ENCODE data around the gene ERAL1. TPM values are rescaled to one million over a fixed set of nuclear protein-coding genes. Genes with fewer than 3 reads are reported as not detected.

ERAL1 gene
- total and polyA plus RNA-seq, 2 of the 8 experiments (the other 6 are each of a cell fraction or from before 2014, with no cell fraction given) = 67.8 to 122 TPM

DNA sequence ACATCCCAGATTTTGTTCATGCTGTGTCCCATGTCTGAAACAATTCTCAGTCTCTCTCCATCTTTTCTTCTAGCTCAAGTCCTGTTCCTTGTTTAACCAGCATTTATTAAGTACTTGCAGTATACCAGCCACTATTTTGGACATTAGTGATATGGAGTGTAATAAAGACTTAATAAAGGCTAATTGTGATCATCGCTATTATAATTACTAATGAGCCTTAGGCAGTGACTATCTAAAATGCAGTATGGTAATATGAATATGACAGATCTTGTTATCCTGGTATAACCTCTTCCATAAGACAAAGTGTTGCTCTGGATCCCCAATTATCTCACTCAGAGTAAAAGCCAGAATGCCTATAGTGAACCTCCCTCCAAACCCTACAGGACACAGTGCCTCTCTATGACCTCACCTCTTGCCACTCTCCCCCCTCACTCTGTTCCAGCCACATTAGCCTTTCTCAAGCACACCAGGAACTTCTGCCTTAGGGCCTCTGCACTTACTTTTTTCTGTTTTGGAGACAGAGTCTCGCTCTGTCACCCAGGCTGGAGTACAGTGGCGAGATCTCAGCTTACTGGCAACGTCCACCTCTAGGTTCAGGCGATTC lies 44.5 kb downstream of the ERAL1 start:
- Histone ChIP-seq H4K91ac (replicated peaks; ENCODE audit: insufficient read length, low read length) (no peak overlapping the region), H3K56ac (replicated peaks; ENCODE audit: insufficient read length, low read depth, low read length) (no peak overlapping the region), H2BK12ac (ENCODE audit: low read depth, low read length) (no peak overlapping the region), H3K79me2 (ENCODE audit: control insufficient read depth in 1 of 2, insufficient read depth in 2 of 2, low read length in 2 of 2) (peaks cover 4 to 21% of the 10 kb centered on the region in 2 experiments), H2BK20ac (ENCODE audit: low read length) (no peak overlapping the region), H3K4me3 (ENCODE audit: extremely low read depth in 1 of 4, insufficient read depth in 2 of 4, low read depth in 3 of 4, low read length in 4 of 4) (no peak overlapping the region), H3K23me2 (ENCODE audit: low read depth, low read length) (peaks cover 10% of the 10 kb centered on the region; the same call in 1 of the 2 replicates), H3K4me1 (replicated peaks in 1 of 4; ENCODE audit: control insufficient read depth in 3 of 4, insufficient read depth in 4 of 4, low read length in 3 of 4) (peaks cover 2 to 22% (median 8%) of the 10 kb centered on the region in 4 experiments), H3K4ac (replicated peaks; ENCODE audit: insufficient read length, low read depth, low read length) (no peak overlapping the region), H3K27ac (ENCODE audit: low read depth, low read length) (no peak overlapping the region), H2AK5ac (ENCODE audit: low read depth, low read length) (no peak overlapping the region), H3K9me3 (ENCODE audit: insufficient read depth in 2 of 2, low read depth in 1 of 2, low read length in 1 of 2) (no peaks in the 10 kb centered on the region), H3K27me3 (replicated peaks in 1 of 4; ENCODE audit: control insufficient read depth in 3 of 4, extremely low read depth in 1 of 4, insufficient read depth in 3 of 4, low read length in 3 of 4) (no peaks in the 10 kb centered on the region), H2BK120ac (replicated peaks; ENCODE audit: low read depth, low read length) (no peak overlapping the region), H4K20me1 (replicated peaks in 1 of 2; ENCODE audit: control insufficient read depth in 1 of 2, insufficient read depth in 2 of 2, low read length in 2 of 2) (peaks cover 0 to 2% of the 10 kb centered on the region in 2 experiments), H3K36me3 (ENCODE audit: control insufficient read depth in 2 of 4, insufficient read depth in 4 of 4, low read length in 3 of 4) (no peaks in the 10 kb centered on the region; a peak in 1 of 8 replicates), H2BK5ac (ENCODE audit: low read depth, low read length) (no peak overlapping the region), H3K79me1 (ENCODE audit: low read depth, low read length) (peaks cover 8% of the 10 kb centered on the region), H4K5ac (ENCODE audit: insufficient read length, low read depth, low read length) (no peak overlapping the region), H2AFZ (ENCODE audit: low read length) (no peak overlapping the region), H3K4me2 (ENCODE audit: insufficient read depth in 1 of 2, low read depth in 2 of 2, low read length in 2 of 2) (no peak overlapping the region), H2BK15ac (ENCODE audit: low read length) (no peak overlapping the region), H3K14ac (ENCODE audit: insufficient read length) (no peak overlapping the region), H3K18ac (ENCODE audit: extremely low read depth, low read length) (no peak overlapping the region), H4K8ac (ENCODE audit: extremely low read depth, insufficient read depth, low read length) (no peak overlapping the region), H3K23ac (ENCODE audit: insufficient read length) (no peak overlapping the region), H3K9ac (replicated peaks in 1 of 4; ENCODE audit: extremely low read depth in 1 of 4, low read depth in 3 of 4, low read length in 3 of 4) (no peak overlapping the region)
- DNase-seq (ENCODE audit: low read depth in 1 of 2, low spot score in 2 of 2) = no peak
- ChIA-PET CTCF (ENCODE audit: partially characterized antibody) (interaction anchor here (0.7 to 7.3 kb wide), 12 partner anchors 8 to 172 kb away, joined by 3 to 47 read pairs (median 10); partner anchors contain the start of genes NEK8 and TLCD1), POLR2A (ENCODE audit: partially characterized antibody) (interaction anchor here (0.9 to 5.2 kb wide), 8 partner anchors 8 to 179 kb away, joined by 3 to 51 read pairs (median 12); partner anchors contain the start of genes RPL23A and TLCD1)
- WGBS, 2 experiments (ENCODE audit: extremely low coverage in 1 of 2, insufficient coverage in 1 of 2, insufficient read length in 1 of 2, insufficient replicate concordance in 2 of 2, low coverage in 1 of 2, low lambda C conversion rate in 2 of 2, missing lambda C conversion rate in 1 of 2) = 91% methylated on average over 5 of the region's 5 CpGs; no CpG with 5 or more reads in 1 of the 2 experiments
- no peak for FAIRE-seq
- TF ChIP-seq SP4 (IDR thresholded peaks at IDR 0.05; ENCODE audit: low read length) (no peak), SIRT6 (IDR thresholded peaks at IDR 0.05; ENCODE audit: low read length) (no peak), SIX5 (IDR thresholded peaks at IDR 0.05; ENCODE audit: low read depth, low read length) (no peak), BACH1 (IDR thresholded peaks at IDR 0.05; ENCODE audit: low read length) (no peak), YY1 (IDR thresholded peaks at IDR 0.05; ENCODE audit: low read depth, low read length) (no peak), POLR2A (IDR thresholded peaks at IDR 0.05; ENCODE audit: control extremely low read depth in 1 of 2, low read depth in 2 of 2, low read length in 2 of 2) (no peak), GABPA (IDR thresholded peaks at IDR 0.05; ENCODE audit: borderline replicate concordance, insufficient read depth, low read length) (no peak), HDAC6 (IDR thresholded peaks at IDR 0.05; ENCODE audit: low read depth, low read length) (no peak), POU5F1 (IDR thresholded peaks at IDR 0.05; ENCODE audit: low read depth, low read length) (no peak), FOSL1 (IDR thresholded peaks at IDR 0.05; ENCODE audit: insufficient read depth, low read depth, low read length) (no peak), ZNF274 (IDR thresholded peaks at IDR 0.05; ENCODE audit: borderline replicate concordance, extremely low read depth, low read length) (no peak)
- TF ChIP-seq, protein P1, sequence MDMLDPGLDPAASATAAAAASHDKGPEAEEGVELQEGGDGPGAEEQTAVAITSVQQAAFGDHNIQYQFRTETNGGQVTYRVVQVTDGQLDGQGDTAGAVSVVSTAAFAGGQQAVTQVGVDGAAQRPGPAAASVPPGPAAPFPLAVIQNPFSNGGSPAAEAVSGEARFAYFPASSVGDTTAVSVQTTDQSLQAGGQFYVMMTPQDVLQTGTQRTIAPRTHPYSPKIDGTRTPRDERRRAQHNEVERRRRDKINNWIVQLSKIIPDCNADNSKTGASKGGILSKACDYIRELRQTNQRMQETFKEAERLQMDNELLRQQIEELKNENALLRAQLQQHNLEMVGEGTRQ (IDR thresholded peaks at IDR 0.05; ENCODE audit: low read length) = no peak
- TF ChIP-seq, protein P2, sequence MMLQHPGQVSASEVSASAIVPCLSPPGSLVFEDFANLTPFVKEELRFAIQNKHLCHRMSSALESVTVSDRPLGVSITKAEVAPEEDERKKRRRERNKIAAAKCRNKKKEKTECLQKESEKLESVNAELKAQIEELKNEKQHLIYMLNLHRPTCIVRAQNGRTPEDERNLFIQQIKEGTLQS (IDR thresholded peaks at IDR 0.05; ENCODE audit: insufficient read depth, low read depth, low read length) = no peak

All from H1 (cell line).